Common myeloid progenitor, CD34-positive (primary cell): ENCODE data around the gene TSKU.

Source experiments
- CTCF ChIA-PET: fragments of 350-600 bp; sonication (Branson Sonifier 250); formaldehyde crosslinking; loops from one replicate; lab custom pipeline; 2021; ENCODE audit warnings: antibody characterized with exemption; lab: Charles Lee
- POLR2A ChIA-PET: fragments of 350-600 bp; sonication (Branson Sonifier 250); formaldehyde crosslinking; loops from one replicate; lab custom pipeline; 2021; ENCODE audit warnings: antibody characterized with exemption; lab: Charles Lee
- DNase-seq, 3 donors: peaks; one replicate each; pipeline versions ENCODE4 v3.0.0 to v3.0.0-alpha.2; 2013
- H3K27ac ChIP-seq, 2 experiments: 1 replicate in 1 of 2; 2 replicates in 1 of 2; pipeline ENCODE4 v1.7.0; 2013; ENCODE audit warnings: inconsistent platforms in 2 of 2, low read length in 2 of 2, mild to moderate bottlenecking in 2 of 2, low read depth in 1 of 2, moderate library complexity in 1 of 2; ENCODE audit not compliant: severe bottlenecking in 2 of 2, insufficient read depth in 1 of 2, poor library complexity in 1 of 2
- H3K27me3 ChIP-seq, 5 experiments: replicated peaks in 2 of 5; 1 replicate in 3 of 5; 2 replicates in 2 of 5; pipeline versions ENCODE4 v1.6.1 to v1.7.0; 2013; ENCODE audit warnings: low read length in 4 of 5, mild to moderate bottlenecking in 2 of 5, moderate library complexity in 2 of 5, inconsistent platforms in 1 of 5; ENCODE audit not compliant: insufficient read depth in 5 of 5, control insufficient read depth in 4 of 5
- H3K36me3 ChIP-seq, 4 experiments: 1 replicate in 2 of 4; 2 replicates in 2 of 4; pipeline versions ENCODE4 v1.6.1 to v1.7.0; 2013; ENCODE audit warnings: low read length in 3 of 4, control low read depth in 1 of 4, mild to moderate bottlenecking in 1 of 4; ENCODE audit not compliant: control insufficient read depth in 4 of 4, insufficient read depth in 4 of 4
- H3K4me1 ChIP-seq, 4 experiments: 1 replicate in 3 of 4; 2 replicates in 1 of 4; pipeline versions ENCODE4 v1.6.1 to v1.7.1; 2013; ENCODE audit warnings: low read length in 3 of 4, mild to moderate bottlenecking in 3 of 4, control low read depth in 1 of 4, inconsistent platforms in 1 of 4, moderate library complexity in 1 of 4; ENCODE audit not compliant: control insufficient read depth in 4 of 4, insufficient read depth in 4 of 4; ENCODE audit errors: control extremely low read depth in 1 of 4
- H3K4me3 ChIP-seq, 7 experiments: 1 replicate in 4 of 7; 2 replicates in 3 of 7; pipeline versions ENCODE4 v1.5.1 to v1.7.0; 2013; ENCODE audit warnings: mild to moderate bottlenecking in 7 of 7, low read length in 6 of 7, moderate library complexity in 6 of 7, inconsistent platforms in 2 of 7, low read depth in 2 of 7, control low read depth in 1 of 7; ENCODE audit not compliant: insufficient read depth in 4 of 7, control insufficient read depth in 1 of 7; ENCODE audit errors: extremely low read depth in 1 of 7
- H3K9me3 ChIP-seq, 5 experiments: 1 replicate in 4 of 5; 2 replicates in 1 of 5; pipeline versions ENCODE4 v1.6.1 to v1.7.1; 2013; ENCODE audit warnings: low read length in 4 of 5, mild to moderate bottlenecking in 2 of 5, inconsistent platforms in 1 of 5, low read depth in 1 of 5, moderate library complexity in 1 of 5; ENCODE audit not compliant: control insufficient read depth in 4 of 5, insufficient read depth in 2 of 5; ENCODE audit errors: control extremely low read depth in 1 of 5
- WGBS: methylation state at CpG from one replicate; pipeline ENCODE4 v1.1.5; 2013; ENCODE audit not compliant: insufficient coverage; 5-methylcytosine and 5-hydroxymethylcytosine counted together

TSKU gene

GRCh38 chr11:76765863-76766350 lies 17.2 kb upstream of the TSKU start:
- H3K27me3 ChIP-seq = peaks cover 0 to 8% (median 0%) of the 10 kb centered on the region in 5 experiments
- no peak overlapping the region for H3K27ac ChIP-seq
- POLR2A ChIA-PET = no interaction called here
- H3K36me3 ChIP-seq = no peaks in the 10 kb centered on the region
- H3K4me3 ChIP-seq = no peak overlapping the region
- WGBS = 73% methylated on average over 2 of the region's 5 CpGs
- peaks cover 5 to 38% (median 28%) of the 10 kb centered on the region in 4 experiments for H3K4me1 ChIP-seq
- no peak for DNase-seq
- CTCF ChIA-PET = interaction anchor here (1.1 kb wide), 2 partner anchors 38 to 39 kb away, joined by 4 read pairs; no protein-coding TSS in a partner anchor
- no peaks in the 10 kb centered on the region for H3K9me3 ChIP-seq

DNA sequence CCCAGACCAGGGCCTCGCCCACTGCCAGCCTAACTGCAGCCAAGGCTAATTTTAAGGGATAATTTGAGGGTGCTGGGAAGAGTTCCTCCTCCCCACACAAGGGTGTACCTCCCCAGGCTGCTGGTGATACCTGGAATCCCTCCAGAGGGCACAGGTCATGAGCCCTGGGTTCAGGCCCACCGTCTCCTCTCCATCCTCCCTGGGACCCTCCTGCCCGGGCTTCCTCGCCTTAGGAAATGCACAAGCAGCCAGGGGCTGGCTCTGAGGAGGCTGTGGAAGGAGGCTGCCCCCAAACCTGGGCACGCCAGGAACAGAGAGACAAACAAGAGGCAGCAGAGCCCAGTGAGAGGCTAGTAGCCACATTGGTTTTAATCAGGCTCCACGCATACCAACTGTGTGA lies 16.6 kb upstream of the TSKU start:
- no peaks in the 10 kb centered on the region for H3K9me3 ChIP-seq
- ChIA-PET POLR2A (no interaction called here), CTCF (interaction anchor here (1.1 kb wide), 1 partner anchor 39 kb away, joined by 4 read pairs; no protein-coding TSS in a partner anchor)
- no peak overlapping the region for H3K4me3 ChIP-seq
- peaks cover 0 to 8% (median 0%) of the 10 kb centered on the region in 5 experiments for H3K27me3 ChIP-seq
- no peak for DNase-seq
- 100% methylated on average over 5 of the region's 6 CpGs for WGBS
- H3K36me3 ChIP-seq = no peaks in the 10 kb centered on the region
- H3K27ac ChIP-seq = no peak overlapping the region
- peaks cover 5 to 38% (median 28%) of the 10 kb centered on the region in 4 experiments for H3K4me1 ChIP-seq

DNA sequence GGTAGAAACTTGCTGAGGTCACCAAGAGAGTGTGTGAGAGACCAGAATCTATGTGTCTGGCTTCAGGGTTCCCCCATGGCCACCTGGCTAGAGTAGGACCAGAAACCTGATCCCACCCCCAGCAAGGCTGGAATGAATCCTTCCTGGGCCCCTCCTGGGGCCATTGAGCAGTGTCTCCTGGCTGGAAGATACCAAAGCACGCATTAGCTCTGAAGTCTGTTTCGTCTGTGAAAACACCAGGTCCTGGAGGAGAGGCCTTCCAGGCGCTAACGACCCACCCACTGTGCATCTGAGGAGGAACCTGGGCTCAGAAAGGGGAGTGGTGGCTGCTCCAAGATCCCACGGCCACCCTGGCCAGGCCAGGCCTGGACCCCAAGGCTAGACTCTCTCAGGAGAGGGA lies 15.5 kb upstream of the TSKU start:
- CTCF ChIA-PET = interaction anchor here (1.2 to 1.4 kb wide), 2 partner anchors 33 to 38 kb away, joined by 4 read pairs; no protein-coding TSS in a partner anchor

GRCh38 chr11:76768088-76768908 lies 14.9 kb upstream of the TSKU start:
- peak; percentile 54 to 88 (median 86) for DNase-seq
- ChIA-PET CTCF (interaction anchor here (1.2 to 1.4 kb wide), 2 partner anchors 34 to 37 kb away, joined by 4 read pairs; no protein-coding TSS in a partner anchor), POLR2A (no interaction called here)
- peaks cover 5 to 38% (median 30%) of the 10 kb centered on the region in 4 experiments for H3K4me1 ChIP-seq
- peak overlapping the region in 4 of 7 experiments; percentile 11 to 56 (median 16) for H3K4me3 ChIP-seq
- 0% methylated on average over 5 of the region's 7 CpGs for WGBS
- H3K36me3 ChIP-seq = no peaks in the 10 kb centered on the region
- H3K9me3 ChIP-seq = no peaks in the 10 kb centered on the region
- H3K27me3 ChIP-seq = peaks cover 0 to 8% (median 0%) of the 10 kb centered on the region in 5 experiments
- no peak overlapping the region for H3K27ac ChIP-seq

More for the DNA sequence above, 15.5 kb upstream of the TSKU start:
- POLR2A ChIA-PET = no interaction called here
- peak overlapping the region in 1 of 7 experiments; percentile 56 for H3K4me3 ChIP-seq
- WGBS = 40% methylated on average over 5 of the region's 5 CpGs
- H3K4me1 ChIP-seq = peaks cover 5 to 38% (median 30%) of the 10 kb centered on the region in 4 experiments
- no peak overlapping the region for H3K27ac ChIP-seq
- no peaks in the 10 kb centered on the region for H3K36me3 ChIP-seq
- no peak for DNase-seq
- H3K27me3 ChIP-seq = peaks cover 0 to 8% (median 0%) of the 10 kb centered on the region in 5 experiments
- H3K9me3 ChIP-seq = no peaks in the 10 kb centered on the region

DNA sequence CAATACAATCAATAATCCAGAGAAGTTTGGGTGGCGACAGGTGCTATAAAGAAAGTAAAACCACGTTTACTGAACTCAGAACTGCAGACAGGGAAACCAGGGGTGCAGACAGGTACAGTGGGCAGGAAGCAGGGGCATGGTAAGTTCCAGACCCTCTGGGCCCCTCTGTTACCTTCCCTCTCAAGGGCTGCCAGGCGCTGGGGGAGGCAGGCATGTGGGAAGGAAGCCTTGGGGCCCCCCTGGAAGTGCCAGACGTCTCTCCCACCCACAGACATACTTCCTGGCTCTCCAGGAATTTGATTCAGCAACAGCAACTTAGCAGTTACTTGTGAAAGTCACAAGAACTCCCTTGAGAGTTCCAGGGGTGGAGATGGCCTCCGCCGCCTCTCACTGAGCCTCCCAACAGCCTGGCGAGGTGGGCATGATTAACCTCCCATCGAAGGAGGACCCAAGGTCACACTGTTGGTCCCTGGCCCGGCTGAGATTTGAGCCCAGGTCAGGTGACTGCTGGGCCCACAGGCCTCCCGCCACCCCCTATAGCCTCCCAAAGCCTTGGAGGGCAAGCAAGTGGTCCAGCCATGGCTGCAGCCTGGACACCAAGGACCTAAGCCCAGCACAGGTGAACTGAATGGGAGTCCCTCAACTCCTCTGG lies 14.1 kb upstream of the TSKU start:
- H3K9me3 ChIP-seq = no peaks in the 10 kb centered on the region
- ChIA-PET CTCF (interaction anchor here (0.9 to 2.2 kb wide), 4 partner anchors 8 to 36 kb away, joined by 3 to 9 read pairs (median 6); no protein-coding TSS in a partner anchor), POLR2A (no interaction called here)
- H3K27ac ChIP-seq = no peak overlapping the region
- H3K4me1 ChIP-seq = peaks cover 5 to 38% (median 30%) of the 10 kb centered on the region in 4 experiments
- H3K27me3 ChIP-seq = peaks cover 0 to 8% (median 0%) of the 10 kb centered on the region in 5 experiments
- peak overlapping the region in 4 of 7 experiments; percentile 11 to 48 (median 16) for H3K4me3 ChIP-seq
- WGBS = 46% methylated on average over 10 of the region's 10 CpGs
- DNase-seq = no peak
- H3K36me3 ChIP-seq = no peaks in the 10 kb centered on the region

- H3K27ac ChIP-seq = no peak overlapping the region
Observed at GRCh38 chr11:76769645-76770586, 13.2 kb upstream of the TSKU start.

More at GRCh38 chr11:76769645-76770586, 13.2 kb upstream of the TSKU start:
- ChIA-PET POLR2A (no interaction called here), CTCF (interaction anchor here (0.9 to 2.2 kb wide), 5 partner anchors 8 to 150 kb away, joined by 3 to 9 read pairs (median 3); no protein-coding TSS in a partner anchor)
- Histone ChIP-seq H3K9me3 (no peaks in the 10 kb centered on the region), H3K4me1 (peaks cover 5 to 38% (median 30%) of the 10 kb centered on the region in 4 experiments), H3K27me3 (peaks cover 0 to 7% (median 0%) of the 10 kb centered on the region in 5 experiments), H3K36me3 (no peaks in the 10 kb centered on the region), H3K4me3 (no peak overlapping the region)
- DNase-seq = peak in 2 of 3 donors; percentile 30 to 38
- 73% methylated on average over 12 of the region's 13 CpGs for WGBS
